ENCODE data around the gene PTGFRN. TPM values are rescaled to one million over a fixed set of nuclear protein-coding genes. Genes with fewer than 3 reads are reported as not detected.

PTGFRN gene
- total and polyA plus RNA-seq, 2 of the 4 experiments (the other 2 are of a cell fraction): 0.90 to 1.1 TPM

DNA sequence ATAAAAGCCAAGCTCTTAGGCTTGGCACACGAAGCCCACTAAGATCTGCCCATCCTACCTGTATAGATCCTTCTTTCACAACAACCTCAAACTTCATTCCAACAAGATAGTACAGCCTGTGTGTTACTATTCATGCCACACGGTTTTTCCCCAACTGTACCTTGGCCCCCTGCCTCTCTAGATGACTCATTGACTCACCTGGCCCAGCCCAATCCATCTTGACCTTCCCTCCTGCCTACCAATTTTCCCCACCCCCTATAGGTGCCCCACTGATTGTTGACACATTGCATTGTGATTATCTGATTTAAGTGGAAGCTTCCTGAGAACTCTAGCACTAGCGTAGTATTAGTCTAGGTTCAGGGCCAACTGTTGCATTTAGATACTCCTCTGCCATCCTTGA lies 89.9 kb downstream of the PTGFRN start:
- Histone ChIP-seq H3K4ac (ENCODE audit: low read depth, low read length) (no peak overlapping the region), H2AK9ac (replicated peaks; ENCODE audit: low read depth, low read length, poor library complexity) (no peak overlapping the region), H3K4me1 (ENCODE audit: control insufficient read depth, insufficient read depth, low read length) (no peaks in the 10 kb centered on the region), H2BK120ac (ENCODE audit: low read depth, low read length) (no peak overlapping the region), H3K4me3 (ENCODE audit: insufficient read depth, low read depth, low read length) (no peak overlapping the region), H4K8ac (ENCODE audit: low read depth in 2 of 2, low read length in 2 of 2) (no peak overlapping the region), H2AFZ (replicated peaks; ENCODE audit: low read length, poor library complexity) (no peak overlapping the region), H3K27me3 (ENCODE audit: control insufficient read depth, insufficient read depth, low read length) (no peaks in the 10 kb centered on the region), H2AK5ac (ENCODE audit: low read depth, low read length) (no peak overlapping the region), H3K18ac (ENCODE audit: low read depth, low read length) (no peak overlapping the region), H3K36me3 (ENCODE audit: control insufficient read depth, insufficient read depth, low read length) (no peaks in the 10 kb centered on the region), H3K9me3 (ENCODE audit: control insufficient read depth, insufficient read depth, low read length) (no peaks in the 10 kb centered on the region), H4K20me1 (ENCODE audit: insufficient read depth, low read length) (no peaks in the 10 kb centered on the region), H3K79me1 (ENCODE audit: low read depth in 1 of 2, low read length in 2 of 2) (no peaks in the 10 kb centered on the region), H3K27ac (ENCODE audit: insufficient read depth, low read length) (no peak overlapping the region), H3K9ac (ENCODE audit: low read depth, low read length) (no peak overlapping the region), H2BK5ac (ENCODE audit: low read depth, low read length, poor library complexity, severe bottlenecking) (no peak overlapping the region), H2BK20ac (ENCODE audit: low read depth, low read length) (no peak overlapping the region), H3K56ac (ENCODE audit: extremely low read depth, insufficient read depth, low read length) (no peak overlapping the region), H4K5ac (ENCODE audit: low read depth, low read length) (no peak overlapping the region), H3K4me2 (ENCODE audit: low read depth, low read length) (no peak overlapping the region), H3K9me1 (ENCODE audit: insufficient read depth, low read length) (no peaks in the 10 kb centered on the region), H4K91ac (ENCODE audit: insufficient read depth, low read depth, low read length) (no peak overlapping the region), H2BK15ac (ENCODE audit: low read depth, low read length) (no peak overlapping the region), H3K23ac (ENCODE audit: low read depth, low read length) (no peak overlapping the region), H3K14ac (replicated peaks; ENCODE audit: low read depth, low read length) (no peak overlapping the region)
- 20% methylated on average over 1 of the region's 3 CpGs; no CpG with 5 or more reads in 1 of the 2 experiments for WGBS, 2 experiments (ENCODE audit: extremely low coverage in 2 of 2, insufficient read length in 1 of 2)
- ATAC-seq (ENCODE audit: low read depth) (no peak), DNase-seq (no peak)
- no TSS peak for BruUV-seq (replicated peaks)
- ChIA-PET CTCF (no interaction called here), POLR2A (ENCODE audit: unreplicated experiment) (no interaction called here)
- TF ChIP-seq POLR2A (IDR thresholded peaks at IDR 0.05; ENCODE audit: low read depth, low read length): no peak
- no peak for TF ChIP-seq CHD1 (IDR thresholded peaks at IDR 0.05; ENCODE audit: low read depth, low read length)
- no peak for TF ChIP-seq RAD21 (IDR thresholded peaks at IDR 0.05; ENCODE audit: low read length)
- no peak for TF ChIP-seq USF2 (IDR thresholded peaks at IDR 0.05; ENCODE audit: low read depth, low read length)
- no peak for TF ChIP-seq MAFK (IDR thresholded peaks at IDR 0.05; ENCODE audit: low read depth, low read length)
- TF ChIP-seq, protein P1, sequence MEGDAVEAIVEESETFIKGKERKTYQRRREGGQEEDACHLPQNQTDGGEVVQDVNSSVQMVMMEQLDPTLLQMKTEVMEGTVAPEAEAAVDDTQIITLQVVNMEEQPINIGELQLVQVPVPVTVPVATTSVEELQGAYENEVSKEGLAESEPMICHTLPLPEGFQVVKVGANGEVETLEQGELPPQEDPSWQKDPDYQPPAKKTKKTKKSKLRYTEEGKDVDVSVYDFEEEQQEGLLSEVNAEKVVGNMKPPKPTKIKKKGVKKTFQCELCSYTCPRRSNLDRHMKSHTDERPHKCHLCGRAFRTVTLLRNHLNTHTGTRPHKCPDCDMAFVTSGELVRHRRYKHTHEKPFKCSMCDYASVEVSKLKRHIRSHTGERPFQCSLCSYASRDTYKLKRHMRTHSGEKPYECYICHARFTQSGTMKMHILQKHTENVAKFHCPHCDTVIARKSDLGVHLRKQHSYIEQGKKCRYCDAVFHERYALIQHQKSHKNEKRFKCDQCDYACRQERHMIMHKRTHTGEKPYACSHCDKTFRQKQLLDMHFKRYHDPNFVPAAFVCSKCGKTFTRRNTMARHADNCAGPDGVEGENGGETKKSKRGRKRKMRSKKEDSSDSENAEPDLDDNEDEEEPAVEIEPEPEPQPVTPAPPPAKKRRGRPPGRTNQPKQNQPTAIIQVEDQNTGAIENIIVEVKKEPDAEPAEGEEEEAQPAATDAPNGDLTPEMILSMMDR (conservative IDR thresholded peaks at IDR 0.05; ENCODE audit: low read depth, low read length): no peak
- no peak for TF ChIP-seq FOS (IDR thresholded peaks at IDR 0.05; ENCODE audit: low read depth, low read length)
- no peak for TF ChIP-seq MXI1 (IDR thresholded peaks at IDR 0.05; ENCODE audit: borderline replicate concordance, low read depth, low read length)
- in situ Hi-C loops (cut with MboI; ENCODE audit: low sequenced_read_pairs) (no loop called here), dilution Hi-C loops (cut with HindIII; ENCODE audit: low sequenced_read_pairs, unreplicated experiment) (no loop called here), intact Hi-C loops (cut with micrococcal nuclease) (no loop called here)
